ENCODE results near the gene SGF29. TPM values are rescaled to one million over a fixed set of nuclear protein-coding genes. Genes with fewer than 3 reads are reported as not detected.

SGF29 gene
- polyA plus RNA-seq, 3 donors = 14.0 to 24.3 (median 18.8) TPM

DNA sequence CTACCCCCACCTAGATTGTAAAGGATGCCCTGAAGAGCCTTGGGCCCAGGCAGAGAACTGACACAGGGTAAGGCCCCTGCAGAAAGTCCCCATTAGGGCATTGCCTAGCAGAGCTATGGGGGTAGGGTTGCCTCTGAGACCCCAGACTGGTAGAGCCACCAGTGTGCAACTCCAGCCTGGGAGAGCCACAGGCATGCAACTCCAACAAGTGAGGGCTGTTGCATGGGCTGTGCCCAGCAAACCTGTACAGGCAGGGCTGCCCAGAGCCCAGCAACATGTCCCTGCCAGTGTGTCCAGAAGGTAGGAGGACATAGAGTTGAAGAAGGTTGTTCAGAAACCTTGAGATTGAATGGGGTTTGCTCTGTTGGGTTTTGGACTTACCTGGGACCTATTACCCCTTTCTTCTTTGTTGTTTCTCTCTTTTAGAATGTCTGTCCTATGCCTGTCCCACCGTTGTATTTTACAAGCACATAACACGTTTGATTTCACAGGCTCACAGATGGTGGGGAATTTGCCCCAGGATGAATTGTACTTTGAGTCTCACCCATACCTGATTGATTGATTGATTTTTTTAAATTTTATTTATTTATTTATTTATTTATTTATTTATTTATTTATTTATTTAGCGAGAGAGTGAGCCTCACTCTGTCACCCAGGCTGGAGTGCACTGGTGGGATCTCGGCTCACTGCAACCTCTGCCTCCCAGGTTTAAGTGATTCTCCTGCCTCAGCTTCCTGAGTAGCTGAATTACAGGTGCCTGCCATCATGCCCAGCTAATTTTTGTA is 16.4 kb downstream of the SGF29 start:
- Histone ChIP-seq H3K4me1 (ENCODE audit: control insufficient read depth in 1 of 2, insufficient read depth in 2 of 2, low read length in 2 of 2) (peaks cover 20 to 22% of the 10 kb centered on the region in 2 donors), H4K20me1 (ENCODE audit: insufficient read depth, low read length) (peaks cover 49% of the 10 kb centered on the region), H3K4me3 (replicated peaks in 1 of 3; ENCODE audit: low read depth in 2 of 3, low read length in 3 of 3) (no peak overlapping the region), H3K4me2 (replicated peaks; ENCODE audit: extremely low read depth, low read length, poor library complexity, severe bottlenecking) (no peak overlapping the region), H3K9me3 (replicated peaks in 1 of 2; ENCODE audit: control insufficient read depth in 1 of 2, insufficient read depth in 1 of 2, low read length in 2 of 2) (peaks cover 6 to 13% of the 10 kb centered on the region in 2 donors), H3K27ac (ENCODE audit: low read depth in 1 of 2, low read length in 2 of 2) (no peak overlapping the region), H2AFZ (ENCODE audit: insufficient read depth, low read depth, low read length, poor library complexity, severe bottlenecking) (no peak overlapping the region), H3K27me3 (ENCODE audit: control insufficient read depth in 2 of 2, insufficient read depth in 2 of 2, low read length in 2 of 2) (no peaks in the 10 kb centered on the region), H3K79me2 (ENCODE audit: insufficient read depth, low read length) (peaks cover 39% of the 10 kb centered on the region), H3K36me3 (replicated peaks in 1 of 2; ENCODE audit: control insufficient read depth in 1 of 2, insufficient read depth in 2 of 2, low read length in 2 of 2) (peaks cover 0 to 12% of the 10 kb centered on the region in 2 donors), H3K9ac (ENCODE audit: insufficient read depth, low read length, poor library complexity, severe bottlenecking) (no peak overlapping the region)
- Mint-ChIP-seq H3K9me3 (peaks cover 8 to 20% (median 13%) of the 10 kb centered on the region in 7 donors), H3K36me3 (peaks cover 26 to 36% of the 10 kb centered on the region in 2 donors), H3K27me3 (ENCODE audit: low read depth in 3 of 3) (peaks cover 0 to 3% (median 2%) of the 10 kb centered on the region in 3 donors), H3K27ac (no peak overlapping the region), H3K4me1 (peaks cover 26% of the 10 kb centered on the region), H3K4me3 (no peak overlapping the region)
- intact Hi-C loops (cut with micrococcal nuclease) = no loop called here
- TF ChIP-seq, protein P1, sequence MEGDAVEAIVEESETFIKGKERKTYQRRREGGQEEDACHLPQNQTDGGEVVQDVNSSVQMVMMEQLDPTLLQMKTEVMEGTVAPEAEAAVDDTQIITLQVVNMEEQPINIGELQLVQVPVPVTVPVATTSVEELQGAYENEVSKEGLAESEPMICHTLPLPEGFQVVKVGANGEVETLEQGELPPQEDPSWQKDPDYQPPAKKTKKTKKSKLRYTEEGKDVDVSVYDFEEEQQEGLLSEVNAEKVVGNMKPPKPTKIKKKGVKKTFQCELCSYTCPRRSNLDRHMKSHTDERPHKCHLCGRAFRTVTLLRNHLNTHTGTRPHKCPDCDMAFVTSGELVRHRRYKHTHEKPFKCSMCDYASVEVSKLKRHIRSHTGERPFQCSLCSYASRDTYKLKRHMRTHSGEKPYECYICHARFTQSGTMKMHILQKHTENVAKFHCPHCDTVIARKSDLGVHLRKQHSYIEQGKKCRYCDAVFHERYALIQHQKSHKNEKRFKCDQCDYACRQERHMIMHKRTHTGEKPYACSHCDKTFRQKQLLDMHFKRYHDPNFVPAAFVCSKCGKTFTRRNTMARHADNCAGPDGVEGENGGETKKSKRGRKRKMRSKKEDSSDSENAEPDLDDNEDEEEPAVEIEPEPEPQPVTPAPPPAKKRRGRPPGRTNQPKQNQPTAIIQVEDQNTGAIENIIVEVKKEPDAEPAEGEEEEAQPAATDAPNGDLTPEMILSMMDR (IDR thresholded peaks at IDR 0.05) = no peak
- DNase-seq = no peak
- whole genome bisulfite sequencing (ENCODE audit: insufficient coverage) = no CpG with 5 or more reads among the region's 4 CpGs

DNA sequence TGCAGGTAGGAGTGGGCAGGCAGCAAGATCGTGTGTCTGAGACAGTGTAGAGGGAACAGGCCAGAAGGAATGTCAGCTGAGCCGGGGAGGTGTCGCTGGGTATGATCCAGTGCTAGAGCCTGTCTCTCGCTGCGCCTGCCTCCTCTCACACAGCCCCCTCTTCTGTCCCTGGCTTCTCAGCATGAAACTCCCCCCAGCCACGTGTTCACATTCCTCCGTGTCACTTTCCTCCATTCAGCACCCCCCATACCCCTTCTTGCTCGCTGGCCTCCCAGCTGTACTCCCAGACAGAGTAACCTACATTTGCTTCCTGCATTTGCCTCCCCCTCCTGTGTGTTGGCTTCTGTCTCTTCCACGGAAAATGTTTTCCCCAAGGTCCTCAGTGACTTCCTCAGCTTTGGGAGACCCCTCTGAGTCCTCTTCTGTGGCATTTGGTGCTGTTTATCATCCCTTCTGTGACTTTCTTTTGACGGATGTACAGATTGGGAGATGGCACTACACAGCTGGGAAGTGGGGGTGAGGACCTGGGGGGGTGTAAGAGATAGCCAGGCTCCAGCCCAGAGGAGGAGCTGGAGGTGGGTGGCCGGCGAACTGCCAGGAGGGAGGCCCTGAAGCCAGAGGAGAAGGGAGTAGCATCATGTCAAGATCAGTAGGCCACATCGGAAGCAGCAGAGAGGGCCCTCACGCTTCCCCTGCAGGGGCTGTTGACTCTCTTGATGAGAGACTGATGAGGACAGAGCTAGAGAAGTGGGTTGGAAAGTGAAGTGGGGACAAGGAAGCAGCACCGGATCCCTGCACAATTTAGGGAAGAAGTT is 19.2 kb downstream of the SGF29 start:
- Histone ChIP-seq H3K79me2 (ENCODE audit: insufficient read depth, low read length) (peaks cover 24% of the 10 kb centered on the region), H3K4me2 (replicated peaks; ENCODE audit: extremely low read depth, low read length, poor library complexity, severe bottlenecking) (peak overlapping the region; percentile 34), H3K9me3 (replicated peaks in 1 of 2; ENCODE audit: control insufficient read depth in 1 of 2, insufficient read depth in 1 of 2, low read length in 2 of 2) (no peaks in the 10 kb centered on the region), H3K27me3 (ENCODE audit: control insufficient read depth in 2 of 2, insufficient read depth in 2 of 2, low read length in 2 of 2) (no peaks in the 10 kb centered on the region), H3K36me3 (replicated peaks in 1 of 2; ENCODE audit: control insufficient read depth in 1 of 2, insufficient read depth in 2 of 2, low read length in 2 of 2) (no peaks in the 10 kb centered on the region), H3K9ac (ENCODE audit: insufficient read depth, low read length, poor library complexity, severe bottlenecking) (peak overlapping the region; percentile 32), H3K27ac (ENCODE audit: low read depth in 1 of 2, low read length in 2 of 2) (peak overlapping the region; percentile 9 to 32), H2AFZ (ENCODE audit: insufficient read depth, low read depth, low read length, poor library complexity, severe bottlenecking) (no peak overlapping the region), H3K4me3 (replicated peaks in 1 of 3; ENCODE audit: low read depth in 2 of 3, low read length in 3 of 3) (peak overlapping the region in 1 of 3 experiments; percentile 16), H3K4me1 (ENCODE audit: control insufficient read depth in 1 of 2, insufficient read depth in 2 of 2, low read length in 2 of 2) (peaks cover 20 to 22% of the 10 kb centered on the region in 2 donors), H4K20me1 (ENCODE audit: insufficient read depth, low read length) (peaks cover 40% of the 10 kb centered on the region)
- intact Hi-C loops (cut with micrococcal nuclease) = no loop called here
- Mint-ChIP-seq H3K4me1 (peaks cover 26% of the 10 kb centered on the region), H3K9me3 (peaks cover 0 to 2% (median 0%) of the 10 kb centered on the region in 7 donors), H3K27ac (peak overlapping the region in 5 of 7 donors; percentile 4 to 84 (median 43)), H3K4me3 (peak overlapping the region in 1 of 2 donors; percentile 46), H3K36me3 (peaks cover 19 to 20% of the 10 kb centered on the region in 2 donors), H3K27me3 (ENCODE audit: low read depth in 3 of 3) (peaks cover 1 to 3% (median 2%) of the 10 kb centered on the region in 3 donors)
- peak in 2 of 3 donors; percentile 12 to 15 for DNase-seq
- TF ChIP-seq, protein P1 (IDR thresholded peaks at IDR 0.05) = no peak
- 58% methylated on average over 14 of the region's 15 CpGs for WGBS (ENCODE audit: insufficient coverage)

Measured in CD14-positive monocyte (primary cell).